Peyer's patch (tissue), 4 donors: ENCODE data around the gene CCNQ. TPM values are rescaled to one million over a fixed set of nuclear protein-coding genes. Genes with fewer than 3 reads are reported as not detected.

Source experiments
- DNase-seq, 3 donors: peaks; one replicate each; pipeline ENCODE4 v3.0.0-alpha.2; 2017 to 2019
- H3K27ac ChIP-seq, 4 donors: fragments of 200-600 bp; sonication (generic); one replicate each; pipeline ENCODE4 v1.5.1; 2016 to 2019
- H3K27me3 ChIP-seq, 2 donors: fragments of 200-600 bp; sonication (generic); one replicate each; pipeline ENCODE4 v1.5.1; 2019
- H3K36me3 ChIP-seq, 3 donors: fragments of 200-600 bp; sonication (generic); one replicate each; pipeline ENCODE4 v1.5.1; 2016 to 2019
- H3K4me1 ChIP-seq, 4 donors: fragments of 200-600 bp; sonication (generic); one replicate each; pipeline ENCODE4 v1.5.1; 2016 to 2019
- H3K4me3 ChIP-seq, 4 donors: fragments of 200-600 bp; sonication (generic); 1 replicate in 3 of 4; 2 replicates in 1 of 4; pipeline ENCODE4 v1.5.1; 2016 to 2019; ENCODE audit warnings: mild to moderate bottlenecking in 1 of 4
- H3K9me3 ChIP-seq, 4 donors: fragments of 200-600 bp; sonication (generic); one replicate each; pipeline ENCODE4 v1.5.1; 2016 to 2019; ENCODE audit warnings: mild to moderate bottlenecking in 1 of 4
- POLR2A ChIP-seq, 2 donors: fragments of 450-650 bp; IDR thresholded peaks; one replicate each; pipeline ENCODE4 v1.5.1; 2017; ENCODE audit warnings: antibody characterized with exemption in 2 of 2, mild to moderate bottlenecking in 2 of 2, moderate library complexity in 2 of 2
- total RNA-seq, 4 donors: library from RNA; depleted of rRNA; stranded (reverse); fragments of >200 nt; gene quantifications; one replicate each; pipeline ENCODE4 v1.1.0, GENCODE V29; 2016
- TF ChIP-seq, protein P1 (sequence below), 6 experiments: fragments of 450-650 bp in 4 of 6; fragments of 200-600 bp in 2 of 6; sonication (generic) in 1 of 6; IDR thresholded peaks; one replicate each; pipeline ENCODE4 v1.5.1; 2017 to 2019; ENCODE audit warnings: antibody characterized with exemption in 6 of 6, mild to moderate bottlenecking in 3 of 6, moderate library complexity in 1 of 6

The CCNQ gene
- total RNA-seq, 4 donors from 2014 or later, result 19.0 to 33.3 (median 20.6) TPM

DNA sequence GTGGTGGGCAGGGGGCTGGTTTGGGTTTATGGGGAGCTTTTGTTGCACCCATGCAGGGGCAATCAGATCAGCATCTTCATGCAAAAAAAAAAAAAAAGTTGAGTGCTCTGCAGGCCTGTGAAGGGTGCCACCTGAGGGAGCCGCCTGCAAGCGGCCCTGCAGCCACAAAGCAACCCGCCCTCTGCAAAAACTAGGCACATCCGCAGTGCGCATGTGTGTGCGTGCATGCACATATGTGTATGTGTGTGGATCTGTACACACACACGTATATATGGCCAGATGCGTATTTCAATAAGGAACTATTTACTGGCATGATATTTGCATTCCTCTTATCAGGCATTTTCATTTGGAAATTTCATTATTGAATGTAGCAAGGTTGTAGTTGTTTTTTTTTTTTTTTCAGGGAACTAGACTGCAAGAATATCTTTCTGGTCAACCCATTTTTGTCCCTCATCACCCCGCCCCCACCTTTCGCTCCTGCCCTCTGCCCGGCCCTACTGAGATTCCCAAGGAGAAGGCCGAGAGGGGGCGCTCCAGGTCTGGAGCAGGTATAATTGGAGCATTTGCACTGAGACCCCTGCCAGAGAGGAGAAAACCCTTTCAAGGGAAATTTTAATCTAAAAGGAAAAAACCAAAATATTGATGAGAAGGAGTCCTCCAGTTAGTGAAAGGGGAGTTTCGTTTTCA is 18.1 kb downstream of the CCNQ start:
- H3K4me3 ChIP-seq, result no peak overlapping the region
- TF ChIP-seq, protein P1, sequence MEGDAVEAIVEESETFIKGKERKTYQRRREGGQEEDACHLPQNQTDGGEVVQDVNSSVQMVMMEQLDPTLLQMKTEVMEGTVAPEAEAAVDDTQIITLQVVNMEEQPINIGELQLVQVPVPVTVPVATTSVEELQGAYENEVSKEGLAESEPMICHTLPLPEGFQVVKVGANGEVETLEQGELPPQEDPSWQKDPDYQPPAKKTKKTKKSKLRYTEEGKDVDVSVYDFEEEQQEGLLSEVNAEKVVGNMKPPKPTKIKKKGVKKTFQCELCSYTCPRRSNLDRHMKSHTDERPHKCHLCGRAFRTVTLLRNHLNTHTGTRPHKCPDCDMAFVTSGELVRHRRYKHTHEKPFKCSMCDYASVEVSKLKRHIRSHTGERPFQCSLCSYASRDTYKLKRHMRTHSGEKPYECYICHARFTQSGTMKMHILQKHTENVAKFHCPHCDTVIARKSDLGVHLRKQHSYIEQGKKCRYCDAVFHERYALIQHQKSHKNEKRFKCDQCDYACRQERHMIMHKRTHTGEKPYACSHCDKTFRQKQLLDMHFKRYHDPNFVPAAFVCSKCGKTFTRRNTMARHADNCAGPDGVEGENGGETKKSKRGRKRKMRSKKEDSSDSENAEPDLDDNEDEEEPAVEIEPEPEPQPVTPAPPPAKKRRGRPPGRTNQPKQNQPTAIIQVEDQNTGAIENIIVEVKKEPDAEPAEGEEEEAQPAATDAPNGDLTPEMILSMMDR (IDR thresholded peaks at IDR 0.05), result no peak
- no peak for TF ChIP-seq POLR2A (IDR thresholded peaks at IDR 0.05)

DNA sequence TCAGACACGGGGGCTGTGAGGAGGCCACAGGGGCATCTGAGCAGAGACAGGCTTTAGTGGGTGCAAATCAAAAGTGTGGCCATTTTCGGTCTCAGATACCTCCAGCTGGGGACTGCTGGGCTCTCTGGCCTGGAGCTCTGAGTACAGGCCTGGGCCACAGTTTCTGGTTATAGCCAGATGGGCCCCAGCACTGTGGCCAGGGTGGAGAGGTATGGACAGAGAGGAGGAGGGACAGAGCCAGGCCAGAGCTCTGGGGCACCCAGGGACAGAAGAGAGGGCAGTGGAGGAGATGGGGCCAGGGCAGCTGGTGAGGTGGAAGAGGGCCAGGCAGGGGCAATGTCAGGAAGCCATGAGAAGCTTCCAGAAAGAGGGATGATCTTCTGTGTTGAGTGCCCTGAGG is 20.1 kb downstream of the CCNQ start:
- no peaks in the 10 kb centered on the region for H3K27me3 ChIP-seq
- no peaks in the 10 kb centered on the region for H3K36me3 ChIP-seq
- no peaks in the 10 kb centered on the region for H3K9me3 ChIP-seq
- no peaks in the 10 kb centered on the region for H3K4me1 ChIP-seq
- TF ChIP-seq, protein P1 (IDR thresholded peaks at IDR 0.05), result no peak
- TF ChIP-seq POLR2A (IDR thresholded peaks at IDR 0.05), result no peak
- no peak overlapping the region for H3K27ac ChIP-seq
- DNase-seq, result no peak
- H3K4me3 ChIP-seq, result no peak overlapping the region

More for the DNA sequence above, 18.1 kb downstream of the CCNQ start:
- DNase-seq, result no peak
- no peak overlapping the region for H3K27ac ChIP-seq
- H3K36me3 ChIP-seq, result no peaks in the 10 kb centered on the region
- H3K4me1 ChIP-seq, result no peaks in the 10 kb centered on the region
- no peaks in the 10 kb centered on the region for H3K9me3 ChIP-seq
- H3K27me3 ChIP-seq, result no peaks in the 10 kb centered on the region

DNA sequence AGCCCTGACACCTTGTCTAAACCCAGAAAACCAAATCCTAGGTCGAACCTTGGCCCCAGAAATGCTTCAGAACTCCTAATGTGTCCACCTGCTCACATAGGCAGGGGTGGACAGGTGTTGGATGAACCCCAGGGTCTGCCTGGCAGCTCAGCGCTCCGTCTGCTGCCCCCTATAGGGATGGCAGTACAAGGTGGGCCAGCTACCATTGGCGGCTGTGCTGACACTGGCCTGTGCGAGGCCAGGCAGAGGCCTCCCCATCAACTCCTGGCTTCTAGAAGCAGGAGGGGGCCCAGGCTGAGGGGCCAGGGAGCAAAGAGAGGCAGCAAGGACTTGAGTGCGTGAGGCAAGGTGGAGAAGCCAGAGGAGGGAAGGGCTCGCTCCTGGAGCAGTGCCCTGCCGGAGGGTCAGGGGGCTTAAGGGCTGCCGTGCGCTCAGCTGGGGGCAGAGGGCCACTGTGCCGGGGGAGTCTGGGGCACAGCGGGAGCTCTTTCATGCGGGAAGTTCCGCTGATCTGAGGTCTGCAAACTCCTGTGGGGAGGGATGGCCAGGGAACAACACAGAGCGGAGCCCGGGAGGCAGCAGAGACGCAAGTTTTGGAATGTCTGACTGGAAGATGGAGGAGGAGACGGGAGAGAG is 20.6 kb downstream of the CCNQ start:
- no peaks in the 10 kb centered on the region for H3K36me3 ChIP-seq
- H3K9me3 ChIP-seq, result no peaks in the 10 kb centered on the region
- H3K4me3 ChIP-seq, result no peak overlapping the region
- TF ChIP-seq, protein P1 (IDR thresholded peaks at IDR 0.05), result no peak
- no peak for TF ChIP-seq POLR2A (IDR thresholded peaks at IDR 0.05)
- H3K27ac ChIP-seq, result no peak overlapping the region
- DNase-seq, result no peak
- no peaks in the 10 kb centered on the region for H3K4me1 ChIP-seq
- no peaks in the 10 kb centered on the region for H3K27me3 ChIP-seq

DNA sequence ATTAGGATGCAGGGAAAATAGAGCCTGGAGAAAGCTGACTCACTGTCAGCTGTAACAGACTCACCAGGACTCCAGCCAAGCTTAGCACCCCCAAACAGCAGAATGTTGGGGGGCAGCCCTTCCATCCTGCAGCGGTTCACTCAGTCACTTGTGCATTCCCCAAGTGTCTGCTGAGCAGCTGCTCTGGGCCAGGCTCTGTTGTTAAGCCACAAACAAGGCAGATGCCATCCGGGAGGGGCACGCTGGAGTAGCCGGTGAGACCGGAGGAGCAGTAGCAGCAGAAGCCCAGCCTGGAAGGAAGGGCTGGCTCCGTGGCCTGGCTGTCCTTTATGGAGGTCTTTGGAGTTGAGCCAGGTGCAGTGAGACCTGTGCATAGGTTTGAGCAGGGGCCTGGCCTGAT is 22.0 kb downstream of the CCNQ start:
- TF ChIP-seq, protein P1 (IDR thresholded peaks at IDR 0.05), result no peak
- TF ChIP-seq POLR2A (IDR thresholded peaks at IDR 0.05), result no peak
- no peaks in the 10 kb centered on the region for H3K36me3 ChIP-seq
- no peaks in the 10 kb centered on the region for H3K4me1 ChIP-seq
- DNase-seq, result no peak
- no peak overlapping the region for H3K27ac ChIP-seq
- H3K9me3 ChIP-seq, result no peaks in the 10 kb centered on the region
- no peak overlapping the region for H3K4me3 ChIP-seq
- H3K27me3 ChIP-seq, result no peaks in the 10 kb centered on the region

DNA sequence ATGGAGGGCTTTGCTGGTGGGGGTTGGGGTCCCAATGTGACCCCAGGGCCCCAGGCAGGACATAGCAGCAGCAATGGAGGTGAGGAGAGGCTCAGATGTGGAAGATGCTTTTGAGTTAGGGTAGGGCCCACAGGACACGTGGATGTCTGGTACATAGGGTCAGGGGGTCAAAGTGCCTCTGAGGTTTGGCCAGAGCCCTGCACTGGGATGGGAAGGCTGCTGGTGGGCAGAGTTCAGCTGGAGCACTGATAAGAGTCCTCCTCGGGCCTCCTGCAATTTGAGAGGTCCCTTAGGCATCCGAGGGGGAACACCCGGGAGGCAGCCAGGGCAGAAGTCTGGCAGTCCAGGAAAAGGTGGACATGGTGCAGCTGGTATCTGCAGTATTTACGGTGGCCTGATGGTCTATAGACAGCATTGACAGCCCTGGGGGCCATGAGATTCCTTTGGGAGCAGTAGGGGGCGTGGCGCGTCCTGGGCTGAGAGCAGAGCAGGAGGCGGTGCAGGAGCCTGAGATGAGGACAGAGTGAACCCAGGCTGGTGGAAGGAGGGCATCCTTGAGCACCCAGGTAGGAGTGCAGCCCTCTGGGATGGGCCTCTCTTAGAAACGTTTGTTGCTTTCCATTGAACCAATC is 22.6 kb downstream of the CCNQ start:
- no peak for TF ChIP-seq POLR2A (IDR thresholded peaks at IDR 0.05)
- TF ChIP-seq, protein P1 (IDR thresholded peaks at IDR 0.05), result no peak

More for the DNA sequence above, 22.6 kb downstream of the CCNQ start:
- Histone ChIP-seq H3K4me3 (no peak overlapping the region), H3K4me1 (no peaks in the 10 kb centered on the region), H3K36me3 (no peaks in the 10 kb centered on the region), H3K27ac (no peak overlapping the region), H3K9me3 (no peaks in the 10 kb centered on the region), H3K27me3 (no peaks in the 10 kb centered on the region)
- no peak for DNase-seq
